ENCODE measurements around the gene GLRX5. TPM values are rescaled to one million over a fixed set of nuclear protein-coding genes. Genes with fewer than 3 reads are reported as not detected.

The GLRX5 gene
- total and polyA plus RNA-seq, 2 experiments from 2014 or later = 50.2 to 181 TPM

DNA sequence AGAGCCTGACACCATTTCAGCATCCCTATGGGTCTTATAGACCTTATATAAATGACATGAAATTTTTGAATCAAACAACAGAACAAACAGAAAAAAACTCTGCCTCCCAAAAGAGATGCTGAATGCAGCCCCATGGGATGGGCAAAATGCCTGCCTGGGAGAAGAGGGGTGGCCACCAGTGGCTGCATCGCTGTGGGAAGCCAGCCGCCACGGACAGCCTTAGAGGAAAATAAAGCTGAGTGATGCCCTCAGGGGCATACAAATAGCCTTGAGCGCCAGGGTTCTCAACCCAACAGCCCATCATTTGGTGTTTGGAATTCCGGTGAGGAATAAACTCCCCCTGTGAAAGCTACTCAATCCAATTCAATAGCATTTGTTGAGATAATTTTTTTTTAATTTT lies 41.3 kb upstream of the GLRX5 start:
- no peak for DNase-seq (ENCODE audit: low read depth in 1 of 2, low spot score in 1 of 2)
- H3K4me1 ChIP-seq (ENCODE audit: low read depth) = peaks cover 24% of the 10 kb centered on the region
- no peak for TF ChIP-seq CTCF (IDR thresholded peaks at IDR 0.05; ENCODE audit: low read depth, low read length)
- no peaks in the 10 kb centered on the region for H3K36me3 ChIP-seq
- H3K4me3 ChIP-seq = no peak overlapping the region
- no peaks in the 10 kb centered on the region for H3K27me3 ChIP-seq
- no peaks in the 10 kb centered on the region for H3K9me3 ChIP-seq (ENCODE audit: low read depth)
- no peak overlapping the region for H3K27ac ChIP-seq

DNA sequence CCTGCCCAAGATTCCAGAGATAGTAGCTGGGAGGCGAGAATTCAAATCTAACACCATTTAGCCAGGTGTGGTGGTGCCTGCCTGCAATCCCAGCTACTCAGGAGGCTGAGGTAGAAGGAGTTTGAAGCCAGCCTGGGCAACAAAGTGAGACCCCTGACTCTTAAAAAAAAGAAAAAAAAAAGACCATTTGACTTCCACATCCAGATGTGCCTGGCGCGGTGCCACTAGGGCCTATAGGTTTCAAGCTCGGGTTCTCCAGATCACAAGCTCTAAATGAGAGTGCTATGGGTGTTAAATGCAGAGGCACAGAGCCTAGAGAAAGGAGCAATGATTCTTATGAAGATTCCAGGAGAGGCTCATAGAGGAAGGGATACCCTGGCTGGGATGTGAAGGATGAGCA lies 40.9 kb upstream of the GLRX5 start:
- H3K9me3 ChIP-seq (ENCODE audit: low read depth) = no peaks in the 10 kb centered on the region

GRCh38 chr14:95494456-95494855 lies 40.4 kb upstream of the GLRX5 start:
- no peak overlapping the region for H3K4me3 ChIP-seq
- H3K27me3 ChIP-seq = no peaks in the 10 kb centered on the region
- H3K27ac ChIP-seq = no peak overlapping the region
- no peaks in the 10 kb centered on the region for H3K36me3 ChIP-seq
- H3K9me3 ChIP-seq (ENCODE audit: low read depth) = no peaks in the 10 kb centered on the region
- DNase-seq (ENCODE audit: low read depth in 1 of 2, low spot score in 1 of 2) = no peak
- no peak for TF ChIP-seq CTCF (IDR thresholded peaks at IDR 0.05; ENCODE audit: low read depth, low read length)
- H3K4me1 ChIP-seq (ENCODE audit: low read depth) = peaks cover 25% of the 10 kb centered on the region

More for the DNA sequence above, 40.9 kb upstream of the GLRX5 start:
- DNase-seq (ENCODE audit: low read depth in 1 of 2, low spot score in 1 of 2) = no peak
- no peak for TF ChIP-seq CTCF (IDR thresholded peaks at IDR 0.05; ENCODE audit: low read depth, low read length)
- Histone ChIP-seq H3K4me1 (ENCODE audit: low read depth) (peaks cover 24% of the 10 kb centered on the region), H3K27me3 (no peaks in the 10 kb centered on the region), H3K4me3 (no peak overlapping the region), H3K27ac (no peak overlapping the region), H3K36me3 (no peaks in the 10 kb centered on the region)

DNA sequence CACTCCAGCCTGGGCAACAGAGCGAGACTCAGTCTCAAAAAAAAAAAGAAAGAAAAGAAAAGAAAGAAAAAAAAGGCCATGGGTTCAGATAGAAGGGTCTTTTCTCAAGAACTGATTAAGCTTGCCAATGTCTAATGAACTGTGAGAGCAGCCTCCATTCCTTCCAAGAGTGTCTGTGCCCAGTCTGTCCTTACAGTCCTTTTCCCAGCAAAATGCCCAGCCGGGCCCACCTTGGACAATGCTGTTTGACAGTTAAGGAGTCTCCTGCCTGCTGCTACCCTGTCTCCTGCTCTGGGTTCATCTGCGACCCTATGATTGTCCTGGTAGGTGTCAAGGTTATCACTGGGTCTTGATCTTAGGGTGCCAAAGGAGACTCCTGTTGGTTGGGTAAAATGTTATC lies 39.8 kb upstream of the GLRX5 start:
- no peaks in the 10 kb centered on the region for H3K9me3 ChIP-seq (ENCODE audit: low read depth)
- no peak overlapping the region for H3K4me3 ChIP-seq
- TF ChIP-seq CTCF (IDR thresholded peaks at IDR 0.05; ENCODE audit: low read depth, low read length) = no peak
- H3K4me1 ChIP-seq (ENCODE audit: low read depth) = peaks cover 31% of the 10 kb centered on the region
- H3K27ac ChIP-seq = no peak overlapping the region
- no peak for DNase-seq (ENCODE audit: low read depth in 1 of 2, low spot score in 1 of 2)
- no peaks in the 10 kb centered on the region for H3K27me3 ChIP-seq
- no peaks in the 10 kb centered on the region for H3K36me3 ChIP-seq

GRCh38 chr14:95495538-95496025 lies 39.3 kb upstream of the GLRX5 start:
- peaks cover 31% of the 10 kb centered on the region for H3K4me1 ChIP-seq (ENCODE audit: low read depth)
- no peaks in the 10 kb centered on the region for H3K27me3 ChIP-seq
- no peak for DNase-seq (ENCODE audit: low read depth in 1 of 2, low spot score in 1 of 2)
- H3K9me3 ChIP-seq (ENCODE audit: low read depth) = no peaks in the 10 kb centered on the region
- H3K36me3 ChIP-seq = no peaks in the 10 kb centered on the region
- no peak for TF ChIP-seq CTCF (IDR thresholded peaks at IDR 0.05; ENCODE audit: low read depth, low read length)
- no peak overlapping the region for H3K4me3 ChIP-seq
- H3K27ac ChIP-seq = peak overlapping the region; percentile 61
